ENCODE results near the gene SH3BP2. TPM values are rescaled to one million over a fixed set of nuclear protein-coding genes. Genes with fewer than 3 reads are reported as not detected.
A peak's percentile ranks its signal among the peaks of the same experiment; 100 is the strongest.

The SH3BP2 gene
- total RNA-seq, 1 donor from 2014 or later = 39.1 TPM

- H3K4me3 Mint-ChIP-seq = no peak overlapping the region
Observed at GRCh38 chr4:2804973-2805501, 12.2 kb downstream of the SH3BP2 start.

GRCh38 chr4:2805712-2806389 is 13.0 kb downstream of the SH3BP2 start:
- H3K36me3 Mint-ChIP-seq (ENCODE audit: low read depth) = no peaks in the 10 kb centered on the region
- H3K9me3 Mint-ChIP-seq = no peaks in the 10 kb centered on the region
- TF ChIP-seq CTCF (conservative IDR thresholded peaks at IDR 0.05) = no peak
- no peak for DNase-seq (ENCODE audit: low read depth, low spot score)
- no peaks in the 10 kb centered on the region for H3K27me3 Mint-ChIP-seq (ENCODE audit: low read depth)
- peaks cover 30% of the 10 kb centered on the region for H3K4me1 Mint-ChIP-seq
- H3K27ac Mint-ChIP-seq (ENCODE audit: unreplicated experiment) = no peak overlapping the region
- H3K4me3 Mint-ChIP-seq = no peak overlapping the region

More at GRCh38 chr4:2804973-2805501, 12.2 kb downstream of the SH3BP2 start:
- no peak for TF ChIP-seq CTCF (conservative IDR thresholded peaks at IDR 0.05)
- no peaks in the 10 kb centered on the region for H3K27me3 Mint-ChIP-seq (ENCODE audit: low read depth)
- DNase-seq (ENCODE audit: low read depth, low spot score) = no peak
- H3K36me3 Mint-ChIP-seq (ENCODE audit: low read depth) = no peaks in the 10 kb centered on the region
- H3K27ac Mint-ChIP-seq (ENCODE audit: unreplicated experiment) = no peak overlapping the region
- H3K9me3 Mint-ChIP-seq = no peaks in the 10 kb centered on the region
- peaks cover 26% of the 10 kb centered on the region for H3K4me1 Mint-ChIP-seq

GRCh38 chr4:2806390-2807355 is 13.8 kb downstream of the SH3BP2 start:
- Mint-ChIP-seq H3K4me1 (peaks cover 29% of the 10 kb centered on the region), H3K9me3 (no peaks in the 10 kb centered on the region), H3K36me3 (ENCODE audit: low read depth) (no peaks in the 10 kb centered on the region), H3K4me3 (no peak overlapping the region), H3K27me3 (ENCODE audit: low read depth) (no peaks in the 10 kb centered on the region), H3K27ac (ENCODE audit: unreplicated experiment) (peak overlapping the region; percentile 46)
- TF ChIP-seq CTCF (conservative IDR thresholded peaks at IDR 0.05) = no peak
- no peak for DNase-seq (ENCODE audit: low read depth, low spot score)

GRCh38 chr4:2807571-2807970 is 14.7 kb downstream of the SH3BP2 start:
- no peak for DNase-seq (ENCODE audit: low read depth, low spot score)
- H3K27ac Mint-ChIP-seq (ENCODE audit: unreplicated experiment) = no peak overlapping the region
- H3K4me1 Mint-ChIP-seq = peaks cover 33% of the 10 kb centered on the region
- H3K27me3 Mint-ChIP-seq (ENCODE audit: low read depth) = no peaks in the 10 kb centered on the region
- H3K4me3 Mint-ChIP-seq = no peak overlapping the region
- no peak for TF ChIP-seq CTCF (conservative IDR thresholded peaks at IDR 0.05)
- H3K36me3 Mint-ChIP-seq (ENCODE audit: low read depth) = no peaks in the 10 kb centered on the region
- no peaks in the 10 kb centered on the region for H3K9me3 Mint-ChIP-seq

- TF ChIP-seq CTCF (conservative IDR thresholded peaks at IDR 0.05) = no peak
Observed at GRCh38 chr4:2808001-2808400, 15.1 kb downstream of the SH3BP2 start.

More at GRCh38 chr4:2808001-2808400, 15.1 kb downstream of the SH3BP2 start:
- Mint-ChIP-seq H3K36me3 (ENCODE audit: low read depth) (no peaks in the 10 kb centered on the region), H3K27me3 (ENCODE audit: low read depth) (no peaks in the 10 kb centered on the region), H3K4me1 (peaks cover 33% of the 10 kb centered on the region), H3K9me3 (no peaks in the 10 kb centered on the region), H3K27ac (ENCODE audit: unreplicated experiment) (no peak overlapping the region), H3K4me3 (no peak overlapping the region)
- DNase-seq (ENCODE audit: low read depth, low spot score) = no peak
